GM21723 (cell line): ENCODE measurements around the gene TEKT2.

Experiments used
- ATAC-seq: cut with Tn5 transposase; IDR thresholded peaks from one replicate; pipeline ENCODE4 v1.9.1; 2021; ENCODE audit warnings: mild to moderate bottlenecking, moderate library complexity; ENCODE audit not compliant: unreplicated experiment

Gene TEKT2

GRCh38 chr1:36126005-36126716, 42.3 kb downstream of the TEKT2 start:
- ATAC-seq: no peak

- ATAC-seq: no peak
Observed at GRCh38 chr1:36126797-36127500, 43.1 kb downstream of the TEKT2 start.

GRCh38 chr1:36128126-36128904, 44.4 kb downstream of the TEKT2 start:
- no peak for ATAC-seq

DNA sequence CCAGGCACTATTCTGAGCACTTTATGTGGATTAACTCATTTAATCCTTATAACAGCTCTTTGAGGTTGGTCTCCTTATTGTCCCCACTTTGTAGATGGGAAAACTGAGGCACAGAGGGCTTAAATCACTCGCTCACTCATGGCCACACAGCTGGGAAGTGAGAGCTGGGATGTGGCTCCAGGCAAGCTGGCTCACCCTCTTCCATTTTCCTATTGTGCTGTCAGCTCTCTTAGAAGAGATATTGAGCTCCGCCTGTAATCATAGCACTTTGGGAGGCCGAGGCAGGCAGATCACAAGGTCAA, 45.0 kb downstream of the TEKT2 start:
- no peak for ATAC-seq

GRCh38 chr1:36132029-36132428, 48.1 kb downstream of the TEKT2 start:
- ATAC-seq: no peak

DNA sequence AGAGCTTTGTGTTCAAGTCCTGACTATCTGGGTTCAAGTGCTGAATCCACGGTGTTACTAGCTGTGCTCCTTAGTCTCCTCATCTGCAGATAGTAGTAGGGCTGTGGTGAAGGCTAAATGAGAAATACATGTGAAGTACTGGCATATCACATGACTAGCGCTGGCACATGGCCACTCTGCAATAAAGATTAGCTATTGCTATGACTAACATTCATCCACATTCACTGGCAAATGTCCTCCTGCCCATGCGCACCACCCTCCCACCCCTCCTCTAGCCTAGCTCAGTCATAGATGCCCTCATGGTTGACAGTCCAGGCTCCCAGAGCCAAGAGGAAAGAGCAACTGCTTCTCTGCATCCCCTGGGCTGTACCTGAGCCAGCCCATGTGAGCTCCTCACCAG, 49.6 kb downstream of the TEKT2 start:
- no peak for ATAC-seq

DNA sequence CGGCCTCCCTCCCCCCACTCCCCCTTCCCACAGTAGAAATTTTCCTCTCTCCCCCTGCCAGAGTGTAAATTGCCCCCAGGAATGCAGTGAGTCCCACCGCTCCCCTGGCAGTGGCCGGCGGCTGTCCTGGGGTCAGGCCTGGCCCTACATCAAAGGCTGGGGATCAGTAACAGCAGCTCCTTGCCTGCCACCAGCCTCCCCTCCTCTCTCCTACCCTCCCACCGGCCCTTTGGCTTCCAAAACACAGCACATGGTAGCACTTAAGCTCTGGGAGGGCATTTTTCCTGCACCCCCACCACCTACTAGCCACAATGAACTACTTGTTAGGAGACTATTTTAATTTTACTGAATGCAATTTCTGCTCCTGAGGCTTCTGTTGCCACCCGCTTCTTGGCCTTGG, 50.1 kb downstream of the TEKT2 start:
- ATAC-seq: no peak

- no peak for ATAC-seq
Observed at GRCh38 chr1:36134505-36135329, 50.8 kb downstream of the TEKT2 start.

GRCh38 chr1:36135330-36135667, 51.4 kb downstream of the TEKT2 start:
- ATAC-seq: no peak

GRCh38 chr1:36135796-36136195, 51.9 kb downstream of the TEKT2 start:
- no peak for ATAC-seq

- no peak for ATAC-seq
Observed at GRCh38 chr1:36136535-36136934, 52.6 kb downstream of the TEKT2 start.

- no peak for ATAC-seq
Observed at GRCh38 chr1:36137226-36137625, 53.3 kb downstream of the TEKT2 start.

GRCh38 chr1:36137776-36138175, 53.9 kb downstream of the TEKT2 start:
- no peak for ATAC-seq
